Caki2 (cell line): ENCODE results near the gene C1orf198. TPM values are rescaled to one million over a fixed set of nuclear protein-coding genes. Genes with fewer than 3 reads are reported as not detected.

Experiments used
- DNase-seq: peaks from one replicate; pipeline ENCODE4 v3.0.0-alpha.2; 2015; ENCODE audit warnings: low read depth
- in situ Hi-C: cut with HindIII; loops from 2 replicates; pipeline ENCODE4 v1.10.0; 2016; ENCODE audit warnings: low sequenced_read_pairs, low pct_unique_long_range_greater_than_20kb, mixed read lengths
- total RNA-seq: library from RNA; depleted of rRNA; stranded (reverse); fragments of >200 nt; shearing (Covaris generic); gene quantifications from 2 replicates; pipeline ENCODE4 v1.2.3, GENCODE V29; 2014; ENCODE audit warnings: low replicate concordance

Gene C1orf198
- total RNA-seq, 1 experiment from 2014 or later: 87.1 TPM

DNA sequence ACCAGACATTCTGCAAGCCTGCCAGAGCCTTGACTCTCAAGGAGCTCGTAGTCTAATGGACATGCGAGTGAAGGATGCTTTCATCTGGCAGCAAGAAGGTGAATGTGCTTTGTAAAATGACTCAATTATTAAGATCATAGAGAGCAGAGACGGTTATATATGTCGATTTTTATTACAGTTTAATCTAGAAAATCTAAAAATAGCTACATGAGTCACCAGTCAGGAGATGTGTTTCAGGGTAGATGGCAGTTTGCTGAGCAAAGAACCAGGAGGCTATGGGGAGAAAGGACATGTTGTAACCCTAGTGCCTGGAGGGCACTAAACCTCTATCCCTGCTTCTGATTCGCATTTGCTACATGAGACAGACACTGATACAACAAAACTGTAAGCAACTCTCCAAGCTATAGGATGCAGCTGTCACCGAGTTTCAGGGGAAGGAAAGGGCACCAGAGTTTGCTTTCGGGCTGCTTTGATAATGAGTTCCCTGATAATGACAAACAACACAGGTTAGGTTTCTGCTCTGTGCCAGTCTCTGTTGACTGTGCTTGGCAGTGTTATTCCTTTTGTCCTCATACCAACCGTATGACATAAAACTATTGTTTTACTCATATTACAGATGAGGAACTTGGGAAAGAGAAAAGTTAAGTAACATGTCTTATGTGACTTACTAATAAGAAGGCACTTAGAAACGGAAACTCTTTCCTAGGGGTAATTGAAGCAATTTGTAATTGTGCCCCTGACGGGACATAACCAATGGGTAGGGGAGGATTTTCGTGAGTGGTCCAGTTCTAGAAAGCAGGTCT lies 43.2 kb downstream of the C1orf198 start:
- in situ Hi-C loops: loop anchor here (25.0 kb wide), 1 partner anchor 362 kb away; no protein-coding TSS in a partner anchor
- DNase-seq: peak; percentile 58

DNA sequence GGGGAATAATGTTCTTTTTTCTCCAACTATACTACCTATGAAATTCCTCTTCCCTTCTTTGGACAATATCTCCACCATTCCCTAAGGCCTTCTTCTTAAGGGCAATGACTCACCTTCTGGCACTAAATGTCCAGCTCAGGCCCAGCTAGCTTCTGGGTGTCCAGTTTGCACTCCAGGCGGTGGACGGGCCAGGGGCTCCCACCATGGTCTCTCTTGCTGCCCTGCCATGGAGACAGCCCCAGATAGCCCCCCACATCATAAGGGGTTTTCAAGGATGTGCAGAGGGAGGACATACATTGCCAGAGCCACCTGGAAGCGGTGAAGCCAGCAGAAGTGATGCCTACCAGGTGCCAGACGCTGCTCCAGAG lies 43.8 kb downstream of the C1orf198 start:
- in situ Hi-C loops: loop anchor here (25.0 kb wide), 1 partner anchor 363 kb away; no protein-coding TSS in a partner anchor
- DNase-seq: no peak

DNA sequence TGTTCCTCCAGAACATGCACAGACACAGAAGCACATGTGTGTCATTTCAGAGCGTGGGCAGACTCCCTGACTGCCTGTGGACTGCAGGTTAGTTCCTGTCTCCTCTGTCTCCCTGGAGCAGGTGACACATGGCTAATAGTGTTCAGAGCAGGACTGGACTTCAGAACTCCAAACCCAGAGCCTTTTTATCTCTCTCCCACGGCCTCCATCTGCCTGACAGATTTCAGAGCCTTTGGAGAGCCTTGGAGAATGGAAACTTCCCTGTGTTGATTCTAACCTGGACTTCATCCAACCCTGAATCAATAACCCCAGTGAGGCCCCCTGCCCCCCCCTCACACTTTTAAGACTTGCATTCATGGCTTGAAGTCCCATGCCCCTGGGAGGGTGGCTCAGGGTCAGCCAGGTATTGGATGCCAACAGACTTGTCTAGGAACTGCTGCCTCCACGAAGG lies 44.4 kb downstream of the C1orf198 start:
- DNase-seq: no peak
- in situ Hi-C loops: loop anchor here (25.0 kb wide), 1 partner anchor 363 kb away; no protein-coding TSS in a partner anchor

DNA sequence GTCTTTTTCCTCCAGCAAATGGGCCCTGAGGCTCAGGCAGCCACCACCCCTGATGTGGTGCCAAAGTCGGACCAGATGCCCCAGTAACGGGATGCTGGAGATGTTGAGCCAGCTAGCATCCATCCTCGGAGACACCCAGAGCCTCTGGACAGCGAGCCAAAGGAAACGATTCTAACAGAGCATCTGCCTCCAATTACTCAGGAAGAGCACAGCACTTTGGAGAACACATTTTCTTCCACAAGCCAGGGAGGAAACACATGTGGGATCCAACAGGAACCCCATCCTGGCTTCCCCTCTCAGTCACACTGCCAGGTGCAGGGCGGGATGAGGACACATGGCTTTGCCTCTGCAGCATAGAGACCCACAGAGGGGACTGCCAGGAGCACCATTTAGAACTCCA lies 44.9 kb downstream of the C1orf198 start:
- no peak for DNase-seq
- in situ Hi-C loops: loop anchor here (25.0 kb wide), 1 partner anchor 364 kb away; no protein-coding TSS in a partner anchor

DNA sequence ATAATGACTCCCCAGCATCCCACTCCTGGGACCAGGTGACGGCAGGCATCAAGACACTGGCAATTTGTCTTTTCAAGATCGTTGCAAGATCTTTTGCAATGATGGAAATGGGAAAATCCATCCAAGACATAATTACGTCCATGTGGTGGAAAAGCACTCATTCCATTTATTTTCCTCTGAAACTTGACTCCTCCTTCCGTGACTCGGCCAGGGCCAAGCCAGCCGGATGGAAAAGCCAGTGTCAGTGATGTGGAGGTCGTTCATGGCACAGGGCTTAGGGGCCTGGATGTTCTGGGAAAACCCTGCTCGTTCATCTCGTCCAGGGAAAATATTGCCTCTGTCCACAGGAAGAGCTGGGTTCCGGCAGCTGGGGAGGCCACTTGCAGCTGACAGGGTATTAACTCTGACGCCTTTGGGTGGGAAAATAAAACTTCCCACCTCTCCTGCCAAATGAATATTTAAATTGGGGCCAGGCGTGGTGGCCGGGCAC lies 46.2 kb downstream of the C1orf198 start:
- DNase-seq: no peak
- in situ Hi-C loops: loop anchor here (25.0 kb wide), 1 partner anchor 365 kb away; no protein-coding TSS in a partner anchor

DNA sequence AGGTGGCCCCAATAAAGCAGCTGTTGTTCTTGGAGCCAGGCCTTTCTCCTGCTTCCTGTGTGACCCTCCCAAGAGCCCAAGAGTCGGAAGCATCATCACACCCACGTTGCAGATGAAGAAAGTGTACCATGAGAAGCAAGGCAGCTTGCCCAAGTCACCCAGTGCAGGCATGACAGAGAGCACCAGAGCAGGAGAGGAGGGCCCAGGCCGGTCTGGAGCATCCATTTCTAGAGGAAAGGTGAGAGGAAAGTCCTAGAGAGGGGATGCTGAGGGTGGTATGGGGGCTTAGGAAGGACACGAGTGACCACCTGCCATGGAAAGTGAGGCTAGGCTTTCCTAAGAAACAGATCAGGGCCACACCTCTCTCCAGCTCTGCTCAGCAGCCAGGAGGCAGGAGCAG lies 47.0 kb downstream of the C1orf198 start:
- in situ Hi-C loops: loop anchor here (25.0 kb wide), 1 partner anchor 366 kb away; no protein-coding TSS in a partner anchor
- no peak for DNase-seq

DNA sequence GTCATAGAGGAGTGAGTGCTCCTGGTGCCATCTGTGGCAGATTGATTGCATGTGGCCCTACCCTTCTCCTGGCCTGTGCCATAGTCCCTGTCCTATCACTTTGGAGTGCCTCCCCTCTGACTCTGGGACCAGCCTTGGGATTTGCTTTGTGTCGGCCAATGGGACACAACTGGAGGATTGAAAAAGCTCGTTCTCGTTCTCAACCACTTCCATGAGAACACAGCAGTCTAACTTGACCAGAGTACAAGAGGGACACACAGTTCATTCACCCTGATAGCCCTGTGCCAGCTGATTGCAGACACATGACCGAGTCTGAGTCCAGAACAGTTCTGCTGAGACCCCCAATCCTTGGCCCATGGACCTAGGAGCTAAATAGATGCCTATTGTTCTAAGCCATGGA lies 47.8 kb downstream of the C1orf198 start:
- no peak for DNase-seq
- in situ Hi-C loops: loop anchor here (25.0 kb wide), 1 partner anchor 367 kb away; no protein-coding TSS in a partner anchor

DNA sequence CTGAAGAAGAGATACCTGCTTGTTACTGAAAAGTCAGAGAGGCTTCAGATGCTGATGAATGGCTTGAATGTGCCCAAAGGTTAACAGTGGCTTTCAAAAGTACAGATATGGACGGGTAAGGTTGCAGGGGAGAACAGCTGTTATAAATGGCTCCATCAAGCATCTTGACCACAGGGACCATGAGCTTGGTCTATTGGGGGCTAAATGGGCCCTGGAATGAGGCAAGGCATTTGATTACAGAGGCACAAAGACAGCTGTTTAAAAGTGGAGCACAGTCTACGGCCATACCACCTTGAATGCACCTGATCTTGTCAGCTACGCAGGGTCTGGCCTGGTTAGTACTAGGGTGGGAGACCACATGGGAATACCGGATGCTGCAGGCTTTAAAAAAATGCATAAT lies 48.3 kb downstream of the C1orf198 start:
- DNase-seq: no peak
- in situ Hi-C loops: loop anchor here (25.0 kb wide), 1 partner anchor 367 kb away; no protein-coding TSS in a partner anchor

DNA sequence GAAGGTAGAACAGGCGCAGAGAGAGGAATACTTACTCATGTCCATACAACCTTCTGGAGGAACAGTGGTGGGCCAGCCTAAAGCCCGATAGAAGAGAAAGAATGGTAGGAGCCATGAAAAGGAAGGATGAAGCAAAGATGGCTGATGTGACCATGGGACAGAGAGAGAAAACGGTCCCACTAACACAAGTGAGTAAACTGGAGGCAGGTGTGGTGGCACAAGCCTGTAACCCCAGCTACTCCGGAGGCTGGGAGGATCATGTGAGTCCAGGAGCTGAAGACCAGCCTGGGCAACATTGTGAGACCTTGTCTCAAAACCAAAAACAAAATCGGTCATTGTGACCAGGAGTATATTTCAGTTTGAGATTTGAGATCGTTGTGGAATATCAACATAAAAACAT lies 49.4 kb downstream of the C1orf198 start:
- in situ Hi-C loops: loop anchor here (25.0 kb wide), 1 partner anchor 368 kb away; no protein-coding TSS in a partner anchor

DNA sequence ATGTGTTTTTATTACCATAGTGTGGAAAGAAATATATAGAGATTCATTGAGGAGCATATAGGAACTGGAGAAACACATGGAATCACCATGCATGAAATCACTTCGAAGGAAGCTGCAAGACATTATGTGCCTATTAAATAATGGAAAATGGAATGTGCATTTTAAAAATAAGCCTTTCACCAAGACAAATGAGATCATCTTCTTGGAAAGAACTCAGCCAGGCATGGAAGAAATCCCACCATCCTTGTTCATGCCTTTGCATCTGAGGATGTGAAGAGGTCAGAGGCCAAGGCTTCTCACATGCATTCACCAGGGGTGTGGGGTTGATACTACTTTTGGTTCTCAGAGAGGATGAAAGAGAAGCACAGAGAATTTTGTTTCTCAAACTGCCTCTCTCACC lies 50.0 kb downstream of the C1orf198 start:
- in situ Hi-C loops: loop anchor here (25.0 kb wide), 1 partner anchor 369 kb away; no protein-coding TSS in a partner anchor
- no peak for DNase-seq

More for the DNA sequence above, 49.4 kb downstream of the C1orf198 start:
- no peak for DNase-seq

DNA sequence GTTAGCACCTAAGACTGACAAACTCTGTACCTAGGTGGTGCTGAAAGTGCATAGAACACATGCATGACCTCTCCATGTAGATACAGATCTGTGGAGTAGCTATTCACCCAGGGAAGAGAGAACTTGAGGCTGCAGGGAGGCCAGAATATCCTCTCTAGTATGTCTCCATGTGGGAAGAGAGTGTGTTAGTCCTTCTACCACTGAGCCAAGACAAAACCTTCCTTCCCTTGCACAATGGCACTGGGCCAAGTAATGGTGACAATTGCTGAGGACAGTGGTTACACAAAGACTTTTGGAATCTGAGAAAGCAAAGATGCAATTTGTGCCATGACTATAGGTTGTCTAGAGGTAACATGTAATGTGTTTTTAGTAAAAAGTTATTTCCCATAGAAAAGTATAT lies 52.3 kb downstream of the C1orf198 start:
- in situ Hi-C loops: loop anchor here (25.0 kb wide), 1 partner anchor 371 kb away; no protein-coding TSS in a partner anchor
- no peak for DNase-seq

DNA sequence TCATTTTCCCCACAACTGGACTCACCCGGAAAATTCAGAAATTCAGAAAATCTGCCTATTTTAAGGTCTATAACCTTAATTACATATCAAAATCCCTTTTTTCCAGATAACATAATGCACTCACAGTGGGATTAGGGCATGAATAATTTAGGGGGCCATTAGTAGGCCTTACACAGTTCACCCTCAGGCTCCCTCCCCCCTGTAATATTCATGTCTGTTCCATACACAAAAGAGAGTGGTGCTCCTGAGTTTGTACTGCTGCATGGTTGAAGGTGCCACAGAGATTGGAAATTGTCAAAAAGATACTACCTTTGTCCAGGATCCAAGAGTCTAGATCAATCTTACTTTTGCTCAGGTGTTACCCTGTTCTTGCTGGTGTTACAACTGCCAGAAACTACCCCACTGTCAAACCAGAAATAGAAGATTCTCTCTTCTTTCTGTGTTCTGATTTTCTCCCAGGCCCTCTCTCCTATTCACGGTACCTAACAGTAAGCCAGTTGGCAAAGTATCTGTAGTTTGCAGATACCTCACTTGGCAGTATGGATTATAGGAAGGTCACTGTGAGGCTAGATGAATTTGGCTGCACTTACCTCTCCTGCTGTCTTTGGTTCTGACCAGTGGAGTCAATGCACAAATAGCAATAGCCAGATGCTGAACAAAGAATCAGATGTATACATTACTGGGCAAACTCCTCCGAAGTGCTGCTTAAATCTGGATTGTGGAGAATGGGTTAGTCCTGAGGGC lies 53.2 kb downstream of the C1orf198 start:
- in situ Hi-C loops: loop anchor here (25.0 kb wide), 1 partner anchor 372 kb away; no protein-coding TSS in a partner anchor
- DNase-seq: no peak

DNA sequence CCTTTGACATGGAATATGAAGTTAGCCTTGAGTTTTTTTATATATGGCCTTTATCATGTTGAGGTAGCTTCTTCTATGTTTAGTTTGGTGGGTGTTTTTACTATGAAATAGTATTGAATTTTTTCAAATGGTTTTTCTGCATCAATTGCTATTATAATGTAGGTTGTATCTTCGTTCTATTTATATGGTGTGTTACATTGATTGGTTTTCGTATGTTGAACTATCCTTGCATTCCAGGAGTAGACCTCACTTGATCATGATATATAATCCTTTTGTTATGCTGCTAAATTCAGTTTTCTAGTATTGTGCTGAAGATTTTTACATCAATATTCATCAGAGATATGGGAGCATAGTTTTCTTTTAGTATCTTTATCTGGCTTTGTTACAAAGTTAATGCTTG lies 55.8 kb downstream of the C1orf198 start:
- in situ Hi-C loops: loop anchor here (25.0 kb wide), 1 partner anchor 375 kb away; no protein-coding TSS in a partner anchor
- DNase-seq: peak; percentile 11

DNA sequence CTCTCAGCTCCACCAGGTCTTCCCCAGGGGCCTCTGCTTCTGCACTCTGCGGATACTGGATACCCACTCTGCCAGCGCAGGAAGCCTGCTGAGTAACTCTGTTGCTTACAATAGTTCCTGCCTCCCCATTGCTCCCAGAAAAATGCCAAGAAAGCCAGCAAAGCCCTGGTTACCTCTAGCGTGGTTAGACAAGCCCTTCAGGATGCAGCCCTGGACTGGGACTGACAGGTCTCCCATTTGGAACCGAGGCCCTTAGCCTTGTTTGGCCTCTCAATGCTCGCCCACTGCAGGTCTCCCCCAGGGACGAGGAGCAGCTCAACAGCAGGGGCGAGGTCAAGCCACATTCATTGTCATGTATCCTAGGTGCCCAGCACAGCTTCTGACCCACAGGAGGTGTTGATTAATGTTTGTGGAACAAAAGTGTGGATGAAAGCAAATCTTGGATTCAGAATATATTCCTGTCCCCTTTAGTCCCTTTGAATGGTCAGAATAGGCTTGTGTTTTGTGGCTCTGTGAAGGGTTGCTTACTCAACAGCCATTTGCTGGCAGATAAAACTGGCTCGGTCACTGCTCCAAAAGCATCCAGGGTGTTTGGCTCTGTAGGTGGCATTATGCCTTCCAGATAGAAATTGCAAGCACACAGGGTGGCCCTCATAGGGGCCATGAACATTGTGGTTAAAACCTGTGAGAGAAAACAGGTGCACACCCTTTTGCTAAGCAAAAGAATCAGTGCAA lies 58.9 kb downstream of the C1orf198 start:
- in situ Hi-C loops: loop anchor here (25.0 kb wide), 1 partner anchor 378 kb away; no protein-coding TSS in a partner anchor
- no peak for DNase-seq

DNA sequence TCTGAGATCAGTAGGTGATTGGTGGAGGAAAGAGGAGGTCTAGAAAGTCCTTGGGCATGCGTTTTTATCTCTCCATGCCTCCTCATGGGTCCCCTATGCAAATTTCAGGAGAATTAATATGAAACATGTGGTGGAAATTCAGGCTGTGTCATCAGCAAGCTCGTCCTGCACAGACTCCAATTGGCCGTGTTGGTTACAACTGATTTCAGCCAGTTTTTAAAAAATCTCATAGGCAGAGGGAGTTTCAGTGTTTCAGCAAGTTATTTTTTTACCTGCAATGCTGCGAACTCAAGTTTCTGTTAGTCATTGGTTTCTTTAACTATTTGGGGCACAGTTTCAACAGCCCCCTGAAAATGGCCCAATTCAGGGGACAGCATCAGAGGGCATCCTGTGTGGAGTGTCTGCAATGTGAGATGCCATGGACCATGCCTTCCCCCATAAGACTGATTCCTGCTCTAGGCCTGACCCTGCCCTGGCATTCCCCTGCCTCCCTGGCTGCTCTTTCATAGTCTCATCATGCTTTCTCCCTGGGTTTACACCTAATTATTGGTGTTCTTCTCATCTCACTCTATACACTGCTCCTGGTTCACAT lies 59.9 kb downstream of the C1orf198 start:
- in situ Hi-C loops: loop anchor here (25.0 kb wide), 1 partner anchor 379 kb away; no protein-coding TSS in a partner anchor
- no peak for DNase-seq

DNA sequence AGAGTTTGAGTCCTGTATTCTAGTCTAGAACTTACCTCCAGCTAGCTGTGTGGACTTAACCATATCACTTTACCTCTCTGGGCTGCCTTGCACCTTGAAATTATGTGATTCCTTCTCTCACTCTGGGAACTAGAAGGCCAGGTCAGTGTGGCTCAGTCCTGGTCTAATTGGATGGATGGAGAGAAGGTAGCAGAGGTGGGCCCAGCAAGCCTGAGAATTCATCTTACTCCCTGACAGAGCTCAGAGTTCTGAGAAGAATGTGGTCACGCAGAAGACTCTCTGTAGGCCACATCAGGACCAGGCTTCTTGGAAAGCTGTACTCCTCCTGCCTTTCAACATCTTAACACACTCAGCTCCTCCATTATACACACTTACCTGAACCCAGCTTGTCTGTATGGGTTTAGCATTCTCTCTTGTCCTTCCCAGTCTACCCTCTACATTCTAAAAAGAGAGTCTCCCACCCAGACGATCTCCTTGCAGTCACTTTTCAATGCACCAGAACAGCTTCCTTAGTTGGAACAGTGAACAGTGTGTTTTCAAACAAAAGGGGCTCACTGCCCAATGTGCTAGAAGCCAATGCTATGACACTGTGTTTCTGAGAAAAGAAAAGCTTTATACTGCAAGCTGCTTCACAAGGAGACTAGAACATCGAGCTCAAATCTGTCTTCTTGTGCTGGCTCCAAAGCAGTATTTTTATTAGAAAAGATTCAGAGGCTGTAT lies 60.6 kb downstream of the C1orf198 start:
- in situ Hi-C loops: loop anchor here (25.0 kb wide), 1 partner anchor 380 kb away; no protein-coding TSS in a partner anchor
- DNase-seq: no peak

DNA sequence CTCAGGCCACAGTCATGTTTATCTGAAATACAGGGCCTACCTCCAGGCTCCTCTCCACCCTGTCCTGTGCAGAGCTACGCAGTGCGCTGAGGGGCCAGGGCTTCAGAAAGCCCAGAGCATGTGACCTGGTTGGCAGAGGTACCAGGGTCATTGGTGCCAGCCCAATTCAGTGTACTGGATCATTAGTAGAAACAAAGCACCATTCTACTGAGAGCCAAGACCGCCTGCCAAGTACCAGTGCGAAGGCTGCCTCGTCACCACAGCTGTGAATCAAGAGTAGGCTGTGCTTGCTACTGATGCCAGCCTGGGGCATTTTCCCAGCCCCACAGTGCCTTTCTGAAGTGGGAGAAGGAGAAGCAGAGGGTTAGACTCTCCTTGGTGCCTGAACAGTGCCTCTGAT lies 61.3 kb downstream of the C1orf198 start:
- DNase-seq: no peak
- in situ Hi-C loops: loop anchor here (25.0 kb wide), 1 partner anchor 380 kb away; no protein-coding TSS in a partner anchor
